HL-60 (cell line): Measurements from ENCODE around the gene EP400.

ENCODE experiments used
- DNase-seq, 2 experiments: peaks; one replicate each; pipeline ENCODE4 v3.0.0-alpha.2; 2010 to 2020; ENCODE audit warnings: low read depth in 1 of 2, low spot score in 1 of 2
- H3K27ac ChIP-seq: fragments of 250-450 bp; sonication (Bioruptor Pico); replicated peaks from 2 replicates; pipeline ENCODE4 v1.5.1; 2020; ENCODE audit warnings: mild to moderate bottlenecking, moderate library complexity
- H3K27me3 ChIP-seq: fragments of 250-450 bp; sonication (Bioruptor Pico); 2 replicates; pipeline ENCODE4 v1.5.1; 2021; ENCODE audit warnings: mild to moderate bottlenecking, moderate library complexity; ENCODE audit not compliant: insufficient read depth, poor library complexity, severe bottlenecking
- H3K4me3 ChIP-seq: replicated peaks from 2 replicates; pipeline ENCODE4 v1.5.1; 2011; ENCODE audit warnings: mild to moderate bottlenecking, control low read depth, low read length; ENCODE audit not compliant: insufficient read depth
- CTCF ChIP-seq: IDR thresholded peaks from one replicate; pipeline ENCODE4 v1.5.1; 2011; ENCODE audit warnings: low read length, control low read depth, inconsistent platforms; ENCODE audit not compliant: insufficient read depth
- GABPA ChIP-seq: IDR thresholded peaks from 2 replicates; pipeline ENCODE4 v1.6.1; 2012; ENCODE audit warnings: low read depth
- POLR2AphosphoS5 ChIP-seq: IDR thresholded peaks from 2 replicates; pipeline ENCODE4 v1.6.1; 2012; ENCODE audit warnings: low read depth
- REST ChIP-seq: IDR thresholded peaks from 2 replicates; pipeline ENCODE4 v1.6.1; 2012; ENCODE audit warnings: low read depth; ENCODE audit not compliant: insufficient replicate concordance
- SPI1 ChIP-seq: IDR thresholded peaks from 2 replicates; pipeline ENCODE4 v1.6.1; 2012; ENCODE audit warnings: low read depth, mild to moderate bottlenecking, borderline replicate concordance

EP400 gene

GRCh38 chr12:132094269-132094891 lies 144.6 kb downstream of the EP400 start:
- DNase-seq = no peak
- TF ChIP-seq SPI1 (no peak), CTCF (no peak), REST (no peak), POLR2AphosphoS5 (no peak), GABPA (no peak)
- H3K27me3 ChIP-seq = no peaks in the 10 kb centered on the region
- no peak overlapping the region for H3K27ac ChIP-seq
- no peak overlapping the region for H3K4me3 ChIP-seq

- H3K27ac ChIP-seq = no peak overlapping the region
- DNase-seq = no peak
- TF ChIP-seq POLR2AphosphoS5 (no peak), GABPA (no peak)
Measured at GRCh38 chr12:132095520-132096409, 146.0 kb downstream of the EP400 start.

GRCh38 chr12:132099739-132100138 lies 150.0 kb downstream of the EP400 start:
- Histone ChIP-seq H3K4me3 (no peak overlapping the region), H3K27me3 (no peaks in the 10 kb centered on the region), H3K27ac (no peak overlapping the region)
- no peak for DNase-seq
- TF ChIP-seq GABPA (no peak), REST (no peak)

More at GRCh38 chr12:132095520-132096409, 146.0 kb downstream of the EP400 start:
- Histone ChIP-seq H3K27me3 (no peaks in the 10 kb centered on the region), H3K4me3 (no peak overlapping the region)

GRCh38 chr12:132100306-132101065 lies 150.7 kb downstream of the EP400 start:
- no peak for DNase-seq
- H3K27me3 ChIP-seq = no peaks in the 10 kb centered on the region
- no peak overlapping the region for H3K4me3 ChIP-seq
- TF ChIP-seq SPI1 (no peak), POLR2AphosphoS5 (no peak), CTCF (no peak), GABPA (no peak), REST (no peak)
- no peak overlapping the region for H3K27ac ChIP-seq
